Activated T-cell treated with anti-CD3 and anti-CD28 coated beads for 48 hours (primary cell): ENCODE results near the gene OCA2.
"Not testable (repeated sequence)": the region's sequence is repeated elsewhere in the genome, so short reads cannot be mapped to it uniquely, and the experiment has no call there.

Source experiments
- DNase-seq: peaks from one replicate; pipeline ENCODE4 v3.0.0-alpha.2; 2020; ENCODE audit warnings: low read depth

Gene OCA2

DNA sequence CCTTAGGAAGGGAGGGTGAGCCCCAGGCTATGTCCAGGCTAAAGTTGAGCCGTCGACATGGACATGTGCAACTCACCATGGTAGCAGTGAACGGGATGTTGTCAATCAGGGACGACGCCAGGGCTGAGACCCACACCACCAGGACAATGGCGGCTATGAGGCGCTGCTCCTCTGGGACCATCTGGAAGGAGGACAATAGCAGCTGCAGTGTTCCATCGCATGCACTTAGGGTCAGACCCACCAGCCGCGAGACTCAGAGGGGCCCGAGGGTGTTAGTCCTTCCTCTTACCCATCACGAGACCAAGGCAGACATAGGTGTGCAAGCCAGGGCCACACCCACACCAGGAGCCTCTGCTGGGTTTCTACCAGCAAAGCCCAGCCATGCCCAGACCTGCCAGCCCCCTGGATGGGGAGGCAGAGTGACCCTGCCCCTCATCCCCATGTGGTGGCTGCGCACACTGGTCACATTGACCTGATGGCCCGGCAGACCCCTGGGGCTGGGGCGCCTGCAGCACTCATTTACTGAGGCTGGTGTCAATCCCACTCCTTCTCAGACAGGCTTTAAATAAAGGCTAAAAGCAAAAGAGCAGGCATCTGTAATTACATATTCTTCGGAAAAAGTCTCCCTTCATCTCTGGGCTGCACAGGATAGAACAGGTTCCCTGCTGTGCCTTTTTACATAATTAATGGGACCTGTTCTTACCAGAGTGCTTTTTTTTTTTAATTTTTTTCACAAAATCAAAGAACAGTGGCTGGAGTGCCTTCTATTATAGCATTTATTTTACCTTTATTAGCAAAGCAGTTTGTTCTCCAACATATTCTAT is 227.8 kb downstream of the OCA2 start:
- DNase-seq: no peak

GRCh38 chr15:27870320-27870719 is 228.8 kb downstream of the OCA2 start:
- DNase-seq: no peak

DNA sequence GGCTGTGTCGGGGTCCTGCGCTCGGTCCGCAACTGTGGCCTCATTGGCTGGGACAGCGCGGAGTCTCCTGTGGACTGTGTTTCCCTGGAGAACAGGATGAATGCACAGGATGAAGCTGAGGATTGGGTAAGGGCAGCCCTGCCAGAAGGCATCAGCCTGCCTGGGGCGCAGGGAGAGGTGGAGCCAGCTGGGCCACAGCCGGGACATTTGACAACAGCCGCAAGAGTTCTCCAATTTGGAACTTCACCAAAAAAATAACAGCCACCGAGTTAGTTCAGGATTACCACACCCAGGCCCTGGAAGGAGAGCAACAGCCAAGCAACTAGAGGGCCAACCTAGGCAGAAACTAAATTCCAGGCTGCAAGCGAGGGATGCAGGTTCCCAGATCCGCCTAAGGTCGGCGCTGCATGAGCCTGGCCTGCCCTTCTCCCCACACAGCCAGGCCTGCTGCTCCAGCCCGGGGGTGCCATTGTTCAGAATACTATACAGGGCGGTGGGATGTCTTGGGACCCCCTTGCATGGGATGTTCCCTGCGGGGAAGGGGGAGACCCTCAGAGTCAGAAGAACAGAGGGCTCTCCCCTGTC is 229.3 kb downstream of the OCA2 start:
- DNase-seq: no peak

DNA sequence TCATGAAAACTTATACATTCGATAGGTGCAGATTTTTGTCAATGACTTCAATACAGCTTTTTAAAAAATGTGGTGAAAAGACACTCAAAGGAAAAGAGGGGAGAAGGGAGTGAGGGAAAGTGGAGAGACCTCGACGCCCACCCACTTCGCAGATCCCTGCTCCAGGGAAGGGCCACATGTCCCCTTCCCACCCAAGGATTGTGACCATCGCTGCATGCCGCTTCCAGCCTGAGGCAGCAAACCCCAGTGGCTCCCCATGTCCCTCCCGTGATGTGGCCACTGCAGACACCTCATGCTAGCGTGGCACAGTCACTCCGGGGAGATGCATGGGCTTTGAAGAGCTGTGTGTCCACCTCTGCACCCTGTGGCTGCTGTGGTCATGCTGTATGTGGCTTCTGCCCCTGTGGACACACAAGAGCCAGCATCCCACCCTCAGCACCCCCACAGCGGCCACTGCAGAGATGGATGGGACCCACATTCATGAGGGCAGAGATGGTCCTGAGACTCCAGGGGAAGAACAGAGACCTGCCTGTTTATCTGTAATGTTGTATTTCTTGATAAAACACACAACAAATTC is 230.2 kb downstream of the OCA2 start:
- DNase-seq: no peak

DNA sequence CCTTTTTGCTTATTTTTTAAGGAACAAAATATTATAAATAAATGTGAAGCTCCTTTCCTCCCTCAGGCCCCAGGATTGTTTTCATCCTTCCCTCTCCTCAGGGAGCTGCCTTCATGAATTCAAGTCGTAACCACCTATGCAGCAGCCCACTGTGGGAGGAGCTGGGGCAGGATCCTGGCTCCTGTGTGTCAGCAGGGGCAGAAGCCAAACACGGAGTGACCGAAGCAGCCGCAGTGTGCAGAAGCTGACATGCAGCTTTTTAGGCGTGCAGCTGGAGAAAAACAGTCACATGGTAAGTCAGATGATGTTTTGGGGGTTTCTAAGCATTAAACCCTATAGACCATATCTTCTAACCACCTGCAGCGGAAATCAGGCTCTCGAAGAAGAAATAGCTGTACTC is 231.3 kb downstream of the OCA2 start:
- DNase-seq: no peak

- no peak for DNase-seq
Measured at GRCh38 chr15:27866505-27867165, 232.5 kb downstream of the OCA2 start.

DNA sequence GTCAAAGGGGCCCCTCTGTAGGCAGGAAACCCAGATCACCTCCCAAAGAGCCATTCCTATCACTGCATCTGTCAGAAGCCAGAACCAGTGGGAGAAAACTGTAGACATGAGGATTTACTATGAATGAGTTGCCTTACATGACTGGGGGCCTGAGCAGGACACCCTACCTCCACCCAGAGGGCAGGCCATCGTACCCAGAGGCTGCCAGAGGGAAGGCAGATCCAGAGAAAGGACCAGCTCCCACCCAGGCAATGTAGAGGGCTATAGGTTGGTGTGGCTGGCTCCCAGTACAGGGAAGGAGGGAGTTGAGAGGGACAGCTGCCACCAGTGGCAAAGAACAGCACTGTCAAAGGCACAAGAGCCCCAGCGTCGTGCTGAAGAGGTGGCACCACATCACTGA is 233.2 kb downstream of the OCA2 start:
- no peak for DNase-seq

DNA sequence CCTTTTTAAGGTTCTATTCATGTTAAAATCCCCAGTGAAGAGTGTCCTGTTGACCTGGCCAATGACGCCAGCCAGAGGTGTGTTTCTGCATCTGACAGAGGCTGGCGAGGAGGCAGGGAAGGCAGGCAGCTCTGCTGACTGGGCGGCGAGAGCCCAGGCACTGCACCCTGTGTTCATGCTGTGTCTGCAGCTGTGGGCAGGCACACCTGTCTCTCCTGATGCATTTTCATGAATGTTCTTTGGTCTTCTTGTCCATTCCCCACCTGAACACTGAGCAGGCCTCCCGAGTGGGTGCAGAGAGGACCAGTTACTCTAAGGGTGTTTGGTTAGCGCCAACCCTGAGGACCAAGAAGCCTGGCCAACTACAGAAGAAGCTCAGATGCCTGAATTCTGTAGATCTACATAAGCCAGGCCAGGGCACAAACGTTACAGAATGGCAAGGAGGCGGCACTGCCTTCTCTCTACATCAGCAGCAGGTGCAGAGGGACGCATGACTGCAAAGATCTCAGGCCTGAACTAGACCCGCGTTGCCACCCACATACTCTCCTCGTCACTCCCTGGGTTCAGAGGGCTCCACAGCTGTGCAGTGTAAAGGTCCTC is 233.7 kb downstream of the OCA2 start:
- no peak for DNase-seq

GRCh38 chr15:27864719-27865118 is 234.4 kb downstream of the OCA2 start:
- DNase-seq: no peak

DNA sequence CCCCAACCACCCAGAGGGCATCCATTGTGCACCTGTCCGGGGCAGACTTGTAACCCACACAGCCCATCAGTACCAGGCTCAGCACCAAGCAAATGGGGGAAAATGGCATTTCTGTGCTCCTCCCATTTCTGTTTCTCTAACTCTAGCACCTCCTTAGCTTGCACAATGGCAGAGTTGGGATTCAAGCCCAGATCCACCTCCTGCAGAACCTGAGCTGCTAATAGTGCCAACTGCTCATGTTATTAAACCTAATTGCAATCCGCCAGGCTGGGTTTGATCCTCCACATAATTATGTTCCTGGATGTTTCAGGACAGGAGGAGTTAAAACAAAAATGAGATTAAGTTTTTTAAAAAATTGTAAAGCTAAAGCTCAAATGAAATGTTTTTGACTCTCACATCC is 235.0 kb downstream of the OCA2 start:
- DNase-seq: no peak

- DNase-seq: no peak
Measured at GRCh38 chr15:27863000-27863399, 236.1 kb downstream of the OCA2 start.

DNA sequence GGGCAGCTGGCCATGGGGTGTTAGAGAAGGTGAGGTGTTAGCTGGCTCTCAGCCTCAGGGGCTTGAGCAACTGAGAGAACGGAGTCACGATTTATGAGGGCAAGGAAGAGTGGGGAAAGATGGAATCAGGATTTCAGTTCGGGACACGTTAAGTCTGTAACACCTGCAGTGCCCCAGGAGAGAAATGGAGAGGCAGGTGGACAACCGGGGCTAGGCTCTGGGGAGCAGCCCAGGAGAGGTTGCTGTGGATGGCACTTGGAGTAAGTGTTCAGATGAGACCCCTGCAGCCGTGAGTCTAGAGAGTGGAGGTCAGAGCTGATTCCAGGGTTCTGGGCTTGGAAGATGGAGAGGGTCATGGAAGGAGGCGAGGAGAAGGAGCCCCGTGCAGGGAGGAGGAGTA is 237.9 kb downstream of the OCA2 start:
- DNase-seq: no peak

DNA sequence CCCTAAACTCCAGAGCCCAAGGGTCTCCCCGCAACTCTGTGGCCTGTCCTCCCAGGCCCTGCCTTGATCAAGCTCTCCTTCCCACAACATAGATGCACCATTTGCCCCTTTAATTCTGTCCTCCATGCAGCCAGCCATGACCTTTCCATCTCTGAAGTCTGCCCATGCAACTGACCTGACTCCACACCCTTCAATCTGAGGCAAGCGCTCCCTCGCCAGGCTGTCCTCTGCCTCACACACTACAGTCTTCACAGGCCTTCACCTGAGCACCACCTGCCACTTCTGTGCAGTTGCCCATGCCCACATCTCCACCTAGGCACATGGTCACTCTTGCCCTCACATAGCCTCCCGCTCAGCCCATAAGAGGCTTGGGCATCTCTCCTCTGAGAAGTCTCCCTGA is 244.0 kb downstream of the OCA2 start:
- no peak for DNase-seq

GRCh38 chr15:27854601-27855000 is 244.5 kb downstream of the OCA2 start:
- DNase-seq: no peak

- no peak for DNase-seq
Measured at GRCh38 chr15:27853624-27854455, 245.3 kb downstream of the OCA2 start.

GRCh38 chr15:27851858-27852210 is 247.3 kb downstream of the OCA2 start:
- no peak for DNase-seq

GRCh38 chr15:27850981-27851857 is 247.9 kb downstream of the OCA2 start:
- DNase-seq: no peak

DNA sequence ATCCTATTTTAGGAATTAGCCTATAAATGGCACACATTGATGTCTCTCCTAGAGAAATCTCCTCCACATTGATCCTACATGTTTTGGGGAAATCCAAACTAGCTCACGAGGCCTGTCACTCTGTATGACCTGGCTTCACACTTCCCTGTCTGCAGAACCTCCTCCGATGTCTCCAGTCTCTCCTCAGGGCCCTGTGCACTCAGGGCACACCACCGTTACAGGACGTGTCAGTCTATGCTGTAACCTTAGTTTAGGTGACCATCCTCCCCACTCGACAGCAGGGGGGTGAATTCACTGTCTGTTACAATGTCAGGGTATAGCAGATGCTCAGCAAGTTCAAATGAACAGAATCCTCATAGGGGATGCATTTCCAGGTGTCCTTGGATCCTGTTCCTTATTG is 249.1 kb downstream of the OCA2 start:
- no peak for DNase-seq

DNA sequence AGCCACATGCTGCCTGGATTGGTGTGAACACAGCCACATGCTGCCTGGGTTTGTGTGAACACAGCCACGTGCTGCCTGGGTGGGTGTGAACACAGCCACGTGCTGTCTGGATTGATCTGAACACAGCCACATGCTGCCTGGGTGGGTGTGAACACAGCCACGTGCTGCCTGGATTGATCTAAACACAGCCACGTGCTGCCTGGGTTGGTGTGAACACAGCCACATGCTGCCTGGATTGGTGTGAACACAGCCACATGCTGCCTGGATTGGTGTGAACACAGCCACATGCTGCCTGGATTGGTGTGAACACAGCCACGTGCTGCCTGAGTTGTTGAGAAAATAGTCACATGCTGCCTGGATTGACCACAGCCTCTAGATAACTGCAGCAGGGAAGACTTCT is 250.2 kb downstream of the OCA2 start:
- not testable (repeated sequence) for DNase-seq

GRCh38 chr15:27847775-27848710 is 251.1 kb downstream of the OCA2 start:
- DNase-seq: no peak
